Activated T-cell treated with anti-CD3 and anti-CD28 coated beads, Interleukin-2, amount 50 U/mL, for 48 hours (primary cell): Measurements from ENCODE around the gene LST1.

Source experiments
- DNase-seq, 2 experiments: peaks; one replicate each; pipeline ENCODE4 v3.0.0-alpha.2; 2020

Gene LST1

DNA sequence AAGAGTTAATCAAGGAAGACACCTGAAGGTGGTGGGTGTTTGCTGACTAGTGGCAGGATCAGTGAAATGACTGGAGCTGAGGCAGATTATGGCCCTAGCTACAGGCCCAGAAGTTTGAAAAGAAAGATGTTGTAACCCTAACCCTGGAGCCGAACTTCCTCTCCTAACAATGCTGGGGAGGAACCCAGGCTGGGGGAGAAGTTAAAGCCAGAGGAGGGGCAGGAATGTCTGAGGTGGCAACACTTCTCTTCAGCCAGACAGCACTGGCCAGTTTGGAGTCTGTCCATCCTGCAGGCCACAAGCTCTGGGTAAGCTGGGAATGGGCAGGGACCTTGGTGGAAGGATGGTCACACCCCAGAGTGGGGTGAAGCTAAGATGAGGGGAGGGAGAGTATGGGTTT lies at the start of gene LST1:
Gene LST1, plus strand, starts transcription at position 270 of the 400 bp plus-strand sequence. CDS start 1,023 bp downstream, outside the sequence.
- DNase-seq, result no peak

DNA sequence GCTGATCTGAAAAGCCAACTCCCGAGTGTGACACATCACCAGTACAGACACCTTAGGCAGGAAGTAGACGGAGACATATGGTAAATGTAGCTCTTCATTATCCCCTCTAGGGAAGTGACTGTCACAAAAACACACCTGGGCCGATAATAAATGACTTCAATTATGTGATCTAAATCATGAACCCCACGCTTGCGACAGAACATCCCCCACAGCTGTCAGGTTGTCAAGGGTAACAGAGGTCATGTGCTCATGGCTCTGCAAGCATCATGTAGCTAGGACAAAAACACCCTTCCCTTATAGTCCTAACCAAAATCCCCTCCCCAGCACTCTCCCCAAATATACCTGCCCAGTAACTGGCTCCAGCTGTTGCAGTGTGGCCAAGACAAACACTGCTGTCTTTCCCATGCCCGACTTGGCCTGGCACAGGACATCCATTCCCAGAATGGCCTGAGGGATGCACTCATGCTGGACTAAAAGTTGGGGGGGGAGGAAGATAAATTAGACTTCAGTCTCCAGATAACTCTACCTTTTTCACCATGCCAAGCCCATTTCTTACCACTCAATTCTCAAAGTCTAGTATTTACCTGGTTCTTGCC lies 47.2 kb upstream of the LST1 start:
- peak in 1 of 2 experiments; percentile 22 for DNase-seq

DNA sequence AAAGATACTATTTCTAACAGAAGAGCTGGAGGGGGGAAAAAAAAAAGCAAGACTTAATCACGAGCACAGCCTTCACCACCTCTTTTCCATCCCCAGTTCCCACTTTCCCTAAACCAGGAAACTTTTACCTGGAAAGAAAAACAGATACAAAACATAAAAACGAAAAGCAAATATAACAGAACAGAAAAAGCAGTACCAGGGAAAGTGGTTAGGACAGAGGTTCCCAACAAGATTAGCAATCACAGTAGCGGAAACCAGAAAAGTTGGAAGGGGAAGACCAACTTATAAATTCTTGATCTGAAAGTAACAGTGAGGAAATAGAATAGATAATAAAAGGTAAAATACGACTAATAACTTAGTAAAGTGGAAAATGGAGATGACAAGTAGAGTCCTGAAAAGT lies 45.4 kb upstream of the LST1 start:
- DNase-seq, result no peak

DNA sequence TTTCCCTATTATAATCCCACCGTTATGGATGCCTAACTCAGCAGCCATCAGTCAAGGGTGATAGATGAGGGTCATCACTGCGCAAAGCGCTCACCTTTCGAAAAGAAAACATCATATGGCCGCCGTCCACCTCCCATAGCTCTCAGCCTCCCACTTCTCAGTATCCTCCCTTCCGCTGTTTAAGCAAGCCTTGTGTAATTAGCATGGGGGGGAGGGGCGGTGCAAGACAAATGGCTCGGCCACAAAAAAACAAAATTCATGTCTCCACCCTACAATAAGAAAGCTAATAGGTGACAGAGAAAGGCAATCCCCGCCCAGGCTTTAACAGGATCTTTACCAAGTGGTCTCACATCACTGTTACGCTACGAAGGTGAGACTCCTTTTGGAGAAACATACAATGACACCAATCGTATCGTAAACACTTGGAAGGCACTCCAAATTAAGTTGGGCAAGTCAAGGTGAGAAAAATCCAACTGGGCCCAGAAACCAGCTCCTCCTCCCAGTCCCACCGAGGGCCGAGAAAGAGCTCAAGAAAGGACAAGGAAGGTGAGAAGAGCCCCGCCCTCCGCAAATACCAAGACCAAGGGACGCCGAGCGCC lies 44.9 kb upstream of the LST1 start:
- peak; percentile 71 to 72 for DNase-seq

DNA sequence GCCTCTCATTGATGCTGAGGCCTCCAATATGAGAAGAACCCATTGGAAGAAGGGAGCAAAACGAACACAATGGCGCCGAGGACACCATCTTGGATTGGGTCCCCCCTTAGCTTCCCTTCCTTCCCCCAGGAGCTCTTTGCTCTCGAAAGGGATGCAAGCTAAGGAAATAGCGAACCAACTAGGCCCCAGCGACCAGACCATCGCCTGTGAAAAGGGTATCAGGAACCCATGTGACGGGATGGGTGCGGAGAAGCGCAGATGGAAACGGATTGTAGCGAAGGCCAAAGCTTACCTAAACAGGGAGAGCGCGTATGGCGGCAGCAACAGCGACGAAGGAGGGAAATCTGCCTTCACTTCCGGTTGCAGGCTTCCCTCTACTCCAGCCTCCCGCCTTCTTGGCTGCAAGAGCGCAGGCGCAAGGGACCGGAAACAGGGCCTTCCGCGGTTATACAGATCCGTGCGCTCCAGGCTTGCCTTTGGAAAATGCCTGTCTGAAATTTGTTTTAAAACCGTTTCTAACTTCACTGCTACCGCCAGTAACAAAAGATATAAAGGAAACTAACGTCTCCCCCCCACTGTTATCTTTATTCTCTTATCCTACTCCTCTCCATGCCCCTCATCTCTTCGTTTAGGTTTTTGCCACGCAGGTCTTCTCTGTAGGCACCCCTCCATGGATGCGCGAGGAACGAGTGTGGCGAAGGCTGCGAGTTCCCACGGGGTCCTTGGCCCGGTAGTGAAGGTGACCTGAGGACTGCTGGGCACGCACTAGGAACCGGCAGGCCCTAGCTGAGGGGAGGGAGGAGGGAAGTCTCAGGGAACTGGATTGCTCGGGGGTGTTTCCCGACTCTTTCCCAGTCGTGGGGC lies 44.2 kb upstream of the LST1 start, which contains the start of gene DDX39B:
Gene DDX39B, minus strand, starts transcription at position 346 of the 864 bp plus-strand sequence. CDS start 1,471 bp downstream, outside the sequence.
- peak; percentile 93 to 94 for DNase-seq

DNA sequence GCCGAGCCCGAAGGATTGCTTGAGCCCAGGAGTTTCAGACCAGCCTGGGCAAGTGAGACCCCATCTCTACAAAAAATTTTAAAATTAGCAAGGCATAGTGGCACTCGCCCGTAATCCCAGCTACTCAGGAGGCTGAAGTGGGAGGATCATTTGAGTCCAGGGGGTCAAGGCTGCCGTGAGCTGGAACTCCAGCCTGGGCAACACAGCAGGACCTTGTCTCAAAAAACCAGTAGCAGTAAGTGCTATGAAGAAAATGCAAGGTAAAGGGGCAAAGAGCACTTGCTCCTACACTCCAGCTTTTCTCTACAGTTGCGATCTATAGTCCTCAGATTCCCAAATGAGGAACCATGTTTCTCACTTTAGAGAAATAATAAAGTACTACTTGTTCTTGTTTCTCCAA lies 42.4 kb upstream of the LST1 start:
- DNase-seq, result no peak

DNA sequence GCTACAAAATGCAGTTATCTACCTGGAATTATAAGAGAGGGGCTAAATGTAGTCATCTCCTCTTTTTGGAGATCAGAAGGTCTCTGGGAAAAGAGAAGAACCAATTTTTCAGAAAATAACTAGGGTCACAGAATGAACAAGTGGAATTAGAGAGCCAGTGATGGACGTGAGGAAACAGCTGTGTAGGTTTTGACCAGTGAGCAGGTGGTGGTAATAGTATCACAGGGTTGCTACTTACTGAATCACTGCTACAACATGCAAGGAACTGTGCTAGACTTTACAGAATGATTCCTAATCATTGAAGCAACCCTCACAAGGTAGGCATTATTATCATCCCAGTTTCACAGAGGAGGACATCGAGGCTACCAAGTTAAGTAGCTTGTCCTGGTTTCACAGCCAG lies 41.4 kb upstream of the LST1 start:
- DNase-seq, result no peak

DNA sequence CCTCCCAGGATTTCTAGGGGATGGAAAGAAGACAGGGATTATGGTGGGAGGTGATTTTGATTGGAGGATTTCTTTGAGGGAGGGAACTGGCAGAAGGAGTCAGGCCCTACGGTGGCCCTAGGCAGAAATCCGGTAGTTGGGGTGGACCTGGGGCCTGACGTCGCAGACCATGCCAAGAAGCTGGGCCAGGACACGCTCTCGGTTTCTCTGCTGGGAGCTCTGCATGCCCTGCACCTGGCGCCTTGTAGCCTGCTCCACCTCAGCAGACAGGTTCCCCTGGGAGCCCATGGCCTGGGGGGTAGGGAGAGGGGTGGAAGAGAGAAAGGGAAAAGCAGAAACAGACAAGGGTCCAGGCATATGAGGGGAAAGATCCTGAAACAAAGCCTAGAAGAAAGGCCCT lies 40.8 kb upstream of the LST1 start:
- DNase-seq, result no peak

DNA sequence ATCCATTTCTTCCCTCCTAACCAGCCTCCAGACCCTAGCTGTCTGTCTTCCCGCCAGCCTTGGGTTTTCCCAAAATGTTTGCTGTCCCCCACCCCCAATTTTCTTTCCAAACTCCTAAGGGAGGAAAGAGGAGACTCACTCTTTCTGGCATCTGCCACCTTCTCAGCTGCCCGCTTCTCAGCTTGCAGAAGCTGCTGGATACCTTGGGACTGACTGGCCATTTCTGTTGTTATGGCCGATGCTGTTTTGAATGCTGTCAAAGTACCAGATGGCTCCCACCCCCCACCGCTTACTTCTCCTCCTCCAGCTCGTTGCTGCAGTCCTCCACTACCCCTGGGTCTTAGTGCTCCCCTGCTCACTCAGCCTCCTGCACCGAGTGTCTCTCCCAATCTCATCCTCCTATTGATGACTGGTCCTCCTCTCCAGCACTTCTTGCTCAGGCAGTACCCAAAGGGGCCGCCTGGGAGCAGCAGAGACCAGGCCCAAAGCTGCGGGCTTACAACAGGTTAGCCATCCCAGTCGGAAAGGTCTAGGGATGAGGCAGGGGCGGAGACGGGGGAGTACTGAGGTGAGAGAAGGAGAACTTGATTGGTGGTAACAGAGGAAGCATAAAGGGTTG lies 39.6 kb upstream of the LST1 start, which contains the start of gene ATP6V1G2:
Gene ATP6V1G2, minus strand, starts transcription at position 270 of the 619 bp plus-strand sequence. Its CDS starts 49 bp downstream, at position 221.
- DNase-seq, result peak; percentile 96 to 97

DNA sequence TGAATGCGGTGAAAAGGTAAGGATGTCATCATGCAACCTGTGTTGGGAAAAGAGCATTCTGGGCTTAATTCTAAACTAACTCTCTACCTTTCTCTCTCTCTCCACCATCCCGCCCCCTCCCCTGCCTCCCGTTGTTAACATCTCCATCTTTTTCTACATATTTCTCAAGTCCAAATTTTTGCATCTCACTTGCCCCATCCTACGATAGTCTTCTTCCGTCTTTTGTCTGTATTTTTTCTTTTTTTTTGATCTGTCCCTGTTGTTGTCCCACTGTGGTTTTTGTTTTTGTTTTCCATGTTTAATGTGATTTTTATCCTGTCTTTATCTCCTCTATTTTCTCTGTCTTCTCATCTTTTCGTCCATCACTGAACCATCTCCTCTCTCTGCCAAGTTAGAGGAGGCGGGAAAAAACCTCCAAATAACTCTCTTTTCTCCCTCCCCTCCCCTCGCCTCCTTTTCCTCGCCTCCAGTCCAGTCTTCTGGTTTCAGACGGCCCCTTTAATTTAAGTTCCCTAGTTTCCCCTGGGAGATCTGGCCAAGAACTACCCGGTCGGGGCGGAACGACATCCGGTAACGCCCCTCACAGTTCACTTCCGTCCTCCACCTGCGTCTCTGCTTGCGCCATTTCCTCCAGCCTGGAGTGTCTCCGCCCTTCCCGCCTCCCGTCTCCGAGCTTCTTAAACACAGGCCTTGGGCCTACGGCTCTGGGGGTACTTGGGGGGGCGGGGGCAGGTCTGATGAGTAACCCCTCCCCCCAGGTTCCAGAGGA lies 38.9 kb upstream of the LST1 start, which contains the start of gene NFKBIL1:
Gene NFKBIL1, plus strand, starts transcription at position 651 of the 769 bp plus-strand sequence. Its CDS starts 87 bp downstream, at position 738.
- peak; percentile 93 to 95 for DNase-seq

DNA sequence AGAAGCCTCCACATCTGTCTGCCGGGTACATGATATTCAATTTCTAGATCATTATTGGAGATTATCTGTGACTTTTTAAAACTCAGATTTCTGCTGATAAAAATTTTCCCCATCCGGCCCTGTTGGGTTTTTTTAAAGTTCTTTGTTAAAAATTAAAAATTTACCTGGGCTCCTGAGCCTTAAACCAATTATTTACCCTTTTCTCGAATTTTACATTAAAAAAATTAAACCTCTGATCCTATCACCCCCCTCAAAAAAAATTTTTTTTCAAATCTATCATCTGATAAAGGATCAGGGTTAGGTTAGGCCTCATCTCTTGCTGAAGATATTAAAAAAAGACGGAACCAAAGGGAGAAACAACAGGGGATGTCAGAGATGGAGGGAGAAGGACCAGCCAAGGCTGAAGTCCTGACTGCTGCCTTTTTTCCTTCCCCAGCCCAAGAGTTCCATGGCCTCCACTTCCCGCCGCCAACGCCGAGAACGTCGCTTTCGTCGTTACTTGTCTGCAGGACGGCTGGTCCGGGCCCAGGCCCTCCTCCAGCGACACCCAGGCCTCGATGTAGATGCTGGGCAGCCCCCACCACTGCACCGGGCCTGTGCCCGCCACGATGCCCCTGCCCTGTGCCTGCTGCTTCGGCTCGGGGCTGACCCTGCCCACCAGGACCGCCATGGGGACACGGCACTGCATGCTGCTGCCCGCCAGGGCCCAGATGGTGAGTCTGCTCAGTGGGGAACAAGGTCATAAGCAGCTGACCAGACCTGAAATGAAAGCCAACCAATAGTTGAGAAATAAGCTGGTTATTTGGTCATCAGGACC lies 38.1 kb upstream of the LST1 start:
- no peak for DNase-seq

DNA sequence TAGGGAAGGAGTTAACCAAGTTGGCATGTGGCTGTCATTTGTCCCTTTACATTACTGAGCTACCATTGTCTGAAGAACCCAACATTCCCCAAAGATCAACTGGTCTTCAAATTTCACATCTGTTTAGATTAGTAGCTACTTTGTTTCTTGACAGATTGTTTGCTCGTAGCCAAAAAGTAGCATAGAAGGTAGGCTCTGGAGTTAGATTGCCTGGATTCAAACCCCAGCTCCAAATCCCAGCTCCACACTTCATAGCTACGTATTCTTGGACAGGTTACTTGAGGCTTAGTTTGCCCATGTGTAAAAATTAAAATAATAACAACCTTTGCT lies 37.6 kb upstream of the LST1 start:
- no peak for DNase-seq

DNA sequence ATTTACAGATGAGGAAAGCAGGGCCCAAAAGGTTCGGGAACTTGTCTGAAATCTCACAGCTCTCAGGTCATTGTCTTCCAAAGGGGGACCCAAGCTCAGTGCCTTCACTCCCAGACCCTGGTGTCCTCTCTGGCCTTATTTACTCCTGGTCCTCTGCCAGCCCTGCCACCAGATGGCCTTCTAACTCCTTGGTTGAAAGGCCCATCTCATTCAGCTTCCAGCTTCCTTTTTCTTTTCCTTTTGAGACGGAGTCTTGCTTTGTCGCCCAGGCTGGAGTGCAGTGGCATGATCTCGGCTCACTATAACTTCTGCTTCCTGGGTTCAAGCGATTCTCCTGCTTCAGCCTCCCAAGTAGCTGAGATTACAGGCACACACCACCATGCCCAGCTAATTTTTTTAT lies 34.7 kb upstream of the LST1 start:
- DNase-seq, result peak; percentile 76 to 77

DNA sequence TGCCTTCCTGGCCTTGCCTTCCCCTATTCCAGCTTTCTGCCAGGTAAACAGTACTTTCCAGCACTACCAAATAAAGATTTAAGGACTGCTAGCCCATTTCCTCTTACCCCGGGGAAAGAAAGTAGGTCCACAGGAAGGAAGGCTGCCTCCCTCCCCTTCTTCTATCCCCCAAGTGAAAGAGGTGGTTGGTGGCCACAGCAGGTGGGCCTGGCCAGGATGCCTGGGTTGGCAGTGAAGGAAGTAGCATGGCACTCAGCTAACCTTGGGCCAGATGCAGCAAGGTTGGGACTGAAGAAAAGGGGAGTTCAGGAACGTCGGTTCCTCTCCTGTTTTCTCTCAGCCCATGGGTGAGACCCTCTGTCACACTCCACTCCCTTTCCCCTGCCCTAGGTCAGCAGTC lies 29.8 kb upstream of the LST1 start:
- no peak for DNase-seq

DNA sequence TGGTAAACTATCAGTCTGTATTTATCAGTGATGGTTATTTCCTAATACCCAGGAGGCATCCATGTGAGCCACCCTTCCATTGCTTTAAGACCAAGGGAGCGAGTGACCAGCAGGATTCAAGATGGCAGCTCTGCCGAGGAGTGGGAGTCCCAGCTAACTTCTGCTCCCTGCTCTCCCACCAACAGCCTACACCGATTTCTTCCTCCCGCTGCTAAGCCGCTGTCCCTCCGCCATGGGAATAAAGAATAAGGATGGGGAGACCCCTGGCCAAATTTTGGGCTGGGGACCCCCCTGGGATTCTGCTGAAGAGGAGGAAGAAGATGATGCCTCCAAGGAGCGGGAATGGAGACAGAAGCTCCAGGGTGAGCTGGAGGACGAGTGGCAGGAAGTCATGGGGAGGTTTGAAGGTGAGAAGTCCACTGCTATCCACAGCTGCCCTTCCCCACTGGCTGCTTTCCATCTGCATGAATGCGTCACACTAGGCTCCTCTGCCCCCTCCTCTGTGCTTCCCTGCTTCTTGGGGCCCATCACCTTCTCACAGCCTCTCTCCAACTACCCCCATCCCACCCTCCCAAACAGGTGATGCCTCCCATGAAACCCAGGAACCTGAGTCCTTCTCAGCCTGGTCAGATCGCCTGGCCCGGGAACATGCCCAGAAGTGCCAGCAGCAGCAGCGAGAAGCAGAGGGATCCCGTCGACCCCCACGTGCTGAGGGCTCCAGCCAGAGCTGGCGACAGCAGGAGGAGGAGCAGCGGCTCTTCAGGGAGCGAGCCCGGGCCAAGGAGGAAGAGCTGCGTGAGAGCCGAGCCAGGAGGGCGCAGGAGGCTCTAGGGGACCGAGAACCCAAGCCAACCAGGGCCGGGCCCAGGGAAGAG lies 28.4 kb upstream of the LST1 start:
- no peak for DNase-seq

DNA sequence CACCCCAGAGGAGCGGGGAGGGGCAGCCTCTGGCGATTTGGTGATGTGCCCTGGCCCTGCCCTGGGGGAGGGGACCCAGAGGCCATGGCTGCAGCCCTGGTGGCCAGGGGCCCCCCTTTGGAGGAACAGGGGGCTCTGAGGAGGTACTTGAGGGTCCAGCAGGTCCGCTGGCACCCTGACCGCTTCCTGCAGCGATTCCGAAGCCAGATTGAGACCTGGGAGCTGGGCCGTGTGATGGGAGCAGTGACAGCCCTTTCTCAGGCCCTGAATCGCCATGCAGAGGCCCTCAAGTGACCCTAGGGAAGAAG lies 27.8 kb upstream of the LST1 start:
- no peak for DNase-seq

DNA sequence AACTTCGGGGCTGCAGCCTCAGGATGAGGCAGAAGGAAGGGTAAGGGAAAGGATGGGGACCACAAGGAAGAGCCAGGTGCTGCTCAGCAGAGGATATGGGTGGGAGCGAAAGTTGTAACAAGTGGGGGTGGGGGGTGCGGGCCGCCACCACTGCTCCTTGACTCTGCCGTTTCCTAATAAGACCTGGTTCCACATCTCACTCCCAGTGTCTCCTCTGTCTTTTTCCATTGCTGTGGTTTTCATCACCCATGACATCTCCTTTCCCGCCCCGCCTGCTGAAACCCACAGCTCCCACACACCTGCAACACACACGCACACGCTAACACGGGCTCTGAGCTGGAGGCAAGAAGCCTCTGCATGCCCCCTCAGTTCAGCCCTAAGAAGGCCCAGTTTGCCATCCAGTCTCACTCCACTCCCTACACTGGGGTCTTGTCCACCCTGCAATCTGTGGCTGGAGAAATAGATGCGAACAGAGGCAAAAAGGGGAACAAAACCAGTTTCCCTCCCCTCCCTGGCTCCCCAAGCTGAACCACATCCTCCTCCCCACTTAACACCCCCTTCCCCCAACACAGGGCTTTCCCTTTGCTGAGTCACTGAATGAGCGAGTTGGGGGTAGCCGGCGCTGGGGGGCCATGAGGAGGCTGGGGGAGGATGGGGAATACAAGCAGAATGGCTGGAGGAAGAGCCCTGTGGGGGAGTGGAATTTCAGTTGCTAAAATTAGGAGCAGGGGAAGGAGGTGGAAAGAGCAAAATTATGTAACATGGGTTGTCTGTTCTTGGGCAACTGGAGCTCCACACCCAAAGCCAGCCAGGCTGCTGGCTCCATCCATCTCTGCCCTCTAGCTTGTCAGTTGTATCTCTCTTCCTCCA lies 27.2 kb upstream of the LST1 start:
- peak; percentile 84 to 85 for DNase-seq

DNA sequence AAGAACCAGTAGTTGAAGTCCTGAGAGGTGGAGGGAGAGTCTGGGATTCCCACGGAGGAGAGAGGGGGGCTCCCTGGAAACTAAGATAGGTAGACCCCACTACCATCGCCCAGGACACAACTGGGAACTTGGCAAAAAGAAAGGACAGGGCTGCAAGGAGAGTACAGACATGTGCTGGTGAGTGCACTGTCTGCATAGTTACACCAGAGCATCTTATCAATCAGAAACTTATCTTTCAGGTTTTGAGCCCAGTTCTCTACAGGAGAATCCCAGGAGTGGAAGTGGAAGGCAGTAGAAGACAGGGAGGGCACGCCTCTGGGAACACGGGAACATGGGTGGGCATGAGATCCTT lies 26.5 kb upstream of the LST1 start:
- DNase-seq, result no peak

DNA sequence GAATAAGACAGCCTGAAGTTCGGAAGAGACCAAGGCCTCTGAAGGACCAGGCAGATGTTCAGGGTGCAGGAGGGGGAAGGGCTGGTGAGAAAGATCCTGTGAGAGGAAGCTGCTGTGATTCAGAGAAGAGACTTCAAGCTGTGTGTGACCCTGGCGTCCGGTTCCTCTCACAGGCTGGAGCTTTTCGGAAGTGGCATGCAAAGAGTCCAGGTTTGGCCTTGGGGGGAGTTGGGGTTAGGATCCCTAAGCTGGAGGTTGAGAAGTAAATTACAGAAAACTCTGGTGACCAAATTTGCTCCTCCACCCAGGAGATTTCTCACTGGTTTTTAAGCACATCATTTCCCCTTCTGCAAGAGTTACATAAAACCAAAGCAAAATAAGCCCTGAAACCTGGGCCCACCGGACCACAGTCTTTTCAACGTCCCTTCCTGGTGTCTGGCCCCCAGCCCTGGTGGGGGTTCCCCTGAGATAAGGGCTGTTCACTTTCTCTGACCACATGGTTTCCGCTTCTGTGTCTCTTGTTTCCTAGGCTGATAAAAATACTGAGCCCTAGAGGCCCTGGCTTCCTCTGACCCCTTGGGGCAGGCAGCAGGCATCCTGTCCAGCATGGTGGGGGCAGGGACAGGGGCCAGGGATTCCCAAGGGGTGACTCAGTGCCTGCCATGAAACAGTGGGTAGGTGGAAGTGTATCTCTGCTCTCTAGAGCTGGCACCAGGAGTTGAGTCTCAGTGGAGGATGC lies 25.9 kb upstream of the LST1 start:
- DNase-seq, result peak; percentile 78
